GM18511 (cell line): ENCODE results near the gene CNNM2.
"Not testable (repeated sequence)": the region's sequence is repeated elsewhere in the genome, so short reads cannot be mapped to it uniquely, and the experiment has no call there.

ENCODE experiments used
- ATAC-seq: cut with Tn5 transposase; IDR thresholded peaks from one replicate; pipeline ENCODE4 v1.9.1; 2021; ENCODE audit warnings: mild to moderate bottlenecking, moderate library complexity; ENCODE audit not compliant: unreplicated experiment

Gene CNNM2

DNA sequence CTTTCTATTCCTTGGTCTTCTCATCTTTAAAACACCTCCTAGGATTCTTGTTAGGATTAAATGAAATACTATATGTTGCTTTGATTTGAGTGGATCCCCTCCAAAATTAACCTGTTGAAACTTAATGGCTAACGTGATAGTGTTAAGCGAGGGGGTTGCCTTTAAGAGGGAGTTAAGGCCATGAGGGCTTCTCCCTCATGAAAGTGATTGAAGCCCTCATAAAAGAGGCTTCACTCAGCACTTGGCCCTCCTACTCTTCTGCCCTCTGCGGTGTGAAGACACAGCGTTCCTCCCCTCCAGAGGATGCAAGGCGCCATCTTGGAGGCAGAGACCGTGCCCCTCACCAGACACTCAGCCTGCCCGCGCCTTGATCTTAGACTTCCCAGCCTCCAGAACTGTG lies 46.6 kb downstream of the CNNM2 start:
- ATAC-seq = no peak

DNA sequence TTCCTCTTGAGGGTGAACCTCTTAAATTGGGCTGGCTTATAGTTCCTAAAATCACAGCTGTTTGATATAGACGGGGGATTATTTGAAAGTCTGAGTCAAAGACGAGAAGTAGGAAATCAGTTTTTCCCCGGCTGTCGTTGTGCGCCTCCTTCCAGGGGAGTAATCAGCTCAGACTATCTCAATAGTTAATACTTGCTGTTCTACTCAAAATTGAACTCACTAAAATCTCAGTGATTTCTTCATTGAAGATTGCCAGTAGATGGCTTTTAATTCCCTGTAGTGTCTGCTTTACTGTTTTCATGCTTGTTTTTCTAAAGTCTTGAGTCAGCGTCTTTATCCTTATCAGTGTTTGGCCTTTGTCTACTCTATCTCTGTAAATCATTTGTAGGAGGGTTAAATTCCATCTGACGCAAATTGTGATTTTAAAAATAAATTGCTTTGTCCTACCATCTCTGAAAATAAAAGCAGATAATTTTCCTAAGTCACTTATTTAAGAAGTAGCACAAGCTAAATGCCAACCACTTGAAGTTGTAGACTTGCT lies 47.3 kb downstream of the CNNM2 start:
- ATAC-seq = no peak

DNA sequence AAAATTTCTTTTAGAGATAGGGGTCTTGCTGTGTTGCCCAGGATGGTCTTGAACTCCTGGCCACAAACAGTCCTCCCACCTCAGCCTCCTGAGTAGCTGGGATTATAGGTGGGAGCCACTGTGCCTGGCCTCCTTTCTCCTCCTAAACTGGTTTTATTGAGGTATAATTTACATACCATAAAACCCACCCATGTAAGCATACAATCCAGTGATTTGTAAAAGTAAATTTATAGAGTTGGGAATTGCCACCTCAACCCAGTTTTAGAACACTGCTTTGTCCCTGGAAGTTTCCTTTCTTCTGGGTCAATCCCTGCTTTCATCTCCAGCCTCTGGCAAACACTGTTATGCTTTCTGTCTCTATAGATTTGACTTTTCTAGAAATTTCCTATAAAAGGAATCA lies 49.0 kb downstream of the CNNM2 start:
- no peak for ATAC-seq

DNA sequence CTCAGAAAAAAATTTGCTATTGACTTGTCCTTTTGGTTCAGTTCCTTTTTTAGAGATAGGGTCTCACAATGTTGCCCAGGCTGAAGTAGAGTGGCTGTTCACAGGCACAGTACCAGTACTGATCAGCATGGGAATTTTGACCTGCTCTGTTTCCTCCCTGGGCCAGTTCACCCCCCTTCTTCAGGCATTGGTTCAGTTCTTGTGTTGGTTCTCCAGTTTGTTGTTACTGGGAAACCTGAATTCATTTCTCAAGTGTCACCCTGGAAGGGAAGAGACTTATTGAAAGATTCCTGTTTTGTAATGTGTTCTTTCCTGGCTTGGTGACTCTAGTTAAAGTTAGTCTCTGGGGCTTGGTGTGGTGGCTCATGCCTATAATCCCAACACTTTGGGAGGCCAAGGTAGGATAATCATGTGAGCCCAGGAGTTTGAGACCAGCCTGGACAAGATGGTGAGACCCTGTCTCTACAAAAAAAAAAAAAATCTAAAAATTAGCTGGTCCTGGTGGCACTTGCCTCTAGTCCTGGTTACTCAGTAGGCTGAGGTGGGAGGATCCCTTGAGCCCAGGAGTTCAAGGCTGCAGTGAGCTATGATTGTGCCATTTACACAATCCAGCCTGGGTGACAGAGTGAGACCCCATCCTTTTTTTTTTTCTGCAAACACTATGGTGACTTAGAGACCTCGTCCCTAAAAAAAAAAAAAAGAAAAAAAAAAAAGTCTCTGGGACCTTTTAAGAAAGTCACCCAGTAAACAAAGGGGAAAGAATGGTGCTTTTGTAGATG lies 52.7 kb downstream of the CNNM2 start:
- ATAC-seq = no peak

DNA sequence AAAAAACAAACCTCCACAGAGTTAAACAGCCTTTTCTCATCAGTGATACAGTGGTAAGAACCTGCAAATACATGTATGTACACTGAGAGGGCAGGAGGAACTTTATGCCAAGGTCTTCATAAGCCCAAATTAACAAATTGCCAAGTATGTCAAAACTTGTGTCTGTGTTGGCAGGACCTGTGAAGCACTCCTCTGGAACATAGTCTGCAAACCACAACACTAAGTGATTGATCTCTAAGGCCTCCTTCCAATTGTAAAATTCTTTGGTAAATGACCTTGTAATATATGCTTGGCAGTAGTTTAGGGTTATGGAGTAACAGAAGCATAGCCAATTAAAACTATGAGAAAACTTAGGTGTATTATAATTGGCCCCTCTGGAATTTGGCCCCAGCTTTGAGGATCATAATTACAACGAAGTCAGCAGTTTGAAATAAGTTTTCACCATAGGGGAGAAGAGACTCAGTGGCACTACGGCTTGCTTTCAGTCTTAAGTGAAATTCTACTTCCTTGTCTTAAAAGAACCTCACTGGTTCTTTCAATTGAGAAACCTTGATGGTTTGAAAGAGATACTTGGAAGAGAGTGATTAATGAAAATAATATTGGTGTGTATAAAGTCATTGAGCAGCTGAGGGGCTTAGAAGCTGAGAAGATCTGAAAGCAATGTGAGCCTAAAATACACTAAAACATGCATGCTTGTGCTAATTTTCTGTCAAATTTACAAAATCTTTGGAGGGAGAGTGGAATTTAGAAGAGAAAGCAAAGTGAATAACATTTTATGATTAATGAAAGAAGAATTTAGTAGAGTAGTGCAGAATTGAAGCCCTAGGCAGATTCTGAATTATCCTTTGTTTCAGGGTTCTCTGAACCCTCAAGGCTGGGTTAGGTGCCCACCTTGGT lies 57.6 kb downstream of the CNNM2 start:
- ATAC-seq = no peak

DNA sequence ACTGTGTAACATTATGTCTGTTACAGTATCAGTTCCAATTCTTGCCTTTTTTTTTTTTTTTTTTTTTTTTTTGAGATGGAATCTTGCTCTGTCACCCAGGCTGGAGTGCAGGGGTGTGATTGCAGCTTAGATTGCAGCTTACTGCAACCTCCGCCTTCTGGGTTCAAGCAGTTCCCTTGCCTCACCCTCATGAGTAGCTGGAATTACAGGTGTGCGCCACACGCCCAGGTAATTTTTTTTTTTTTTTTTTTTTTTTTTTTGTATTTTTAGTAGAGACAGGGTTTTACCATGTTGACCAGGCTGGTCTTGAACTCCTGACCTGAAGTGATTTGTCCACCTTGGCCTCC lies 58.3 kb downstream of the CNNM2 start:
- ATAC-seq = not testable (repeated sequence)

DNA sequence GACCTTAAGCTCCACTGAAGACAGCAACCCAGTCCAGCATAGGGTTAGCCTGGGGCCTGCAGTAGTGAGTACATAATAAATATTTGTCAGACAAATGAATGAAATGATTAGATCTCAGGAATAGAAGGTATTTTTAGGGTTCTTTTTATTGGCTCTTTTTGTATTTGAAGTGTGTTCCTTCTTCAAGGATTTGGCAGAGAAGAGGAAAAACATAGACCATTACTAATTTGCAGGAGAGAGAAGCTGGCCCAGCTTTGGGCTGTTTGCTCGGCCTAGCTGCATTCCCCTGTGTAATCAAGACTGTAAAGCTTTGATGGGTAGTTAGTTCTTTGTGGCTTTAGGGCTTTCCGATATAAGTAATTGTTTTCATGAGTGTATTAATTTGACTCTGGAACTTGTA lies 64.2 kb downstream of the CNNM2 start:
- ATAC-seq = no peak

DNA sequence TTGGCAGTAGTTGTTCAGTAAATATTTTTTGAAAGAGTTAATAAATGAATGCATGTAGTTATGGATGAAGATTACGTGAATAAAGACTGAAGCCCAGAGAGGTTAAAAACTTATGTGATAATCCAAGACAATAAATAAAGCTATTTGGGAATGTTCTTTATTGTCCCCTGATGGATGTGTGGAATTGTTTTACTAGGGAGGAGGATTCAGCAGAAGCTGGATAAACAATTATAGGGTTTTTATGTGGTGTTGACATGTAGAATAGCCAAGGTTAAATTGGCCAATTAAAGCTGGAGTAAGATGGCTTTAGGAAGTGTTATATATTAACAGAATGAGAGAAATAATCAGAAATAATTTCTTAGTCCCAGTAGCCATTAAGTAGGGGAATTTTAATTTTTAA lies 66.0 kb downstream of the CNNM2 start:
- ATAC-seq = no peak

DNA sequence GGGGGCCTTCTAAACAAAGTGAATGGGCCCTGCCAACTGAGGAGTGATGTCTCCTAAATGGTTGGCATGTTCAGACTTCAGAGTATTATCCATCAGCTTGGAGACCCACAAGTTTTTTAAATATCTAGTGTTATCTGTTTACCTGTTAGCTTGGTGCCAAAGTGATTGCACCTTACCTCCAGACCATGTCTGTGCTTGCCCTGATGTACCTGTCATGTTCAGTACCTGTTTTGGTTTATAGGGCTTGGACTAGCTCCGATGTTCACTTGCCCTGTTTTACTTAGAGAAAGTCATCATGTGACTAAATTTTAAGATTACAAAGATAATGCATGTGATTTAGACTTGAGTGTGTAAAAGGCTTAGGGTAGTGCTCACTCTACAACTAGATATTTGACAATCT lies 67.7 kb downstream of the CNNM2 start:
- no peak for ATAC-seq

DNA sequence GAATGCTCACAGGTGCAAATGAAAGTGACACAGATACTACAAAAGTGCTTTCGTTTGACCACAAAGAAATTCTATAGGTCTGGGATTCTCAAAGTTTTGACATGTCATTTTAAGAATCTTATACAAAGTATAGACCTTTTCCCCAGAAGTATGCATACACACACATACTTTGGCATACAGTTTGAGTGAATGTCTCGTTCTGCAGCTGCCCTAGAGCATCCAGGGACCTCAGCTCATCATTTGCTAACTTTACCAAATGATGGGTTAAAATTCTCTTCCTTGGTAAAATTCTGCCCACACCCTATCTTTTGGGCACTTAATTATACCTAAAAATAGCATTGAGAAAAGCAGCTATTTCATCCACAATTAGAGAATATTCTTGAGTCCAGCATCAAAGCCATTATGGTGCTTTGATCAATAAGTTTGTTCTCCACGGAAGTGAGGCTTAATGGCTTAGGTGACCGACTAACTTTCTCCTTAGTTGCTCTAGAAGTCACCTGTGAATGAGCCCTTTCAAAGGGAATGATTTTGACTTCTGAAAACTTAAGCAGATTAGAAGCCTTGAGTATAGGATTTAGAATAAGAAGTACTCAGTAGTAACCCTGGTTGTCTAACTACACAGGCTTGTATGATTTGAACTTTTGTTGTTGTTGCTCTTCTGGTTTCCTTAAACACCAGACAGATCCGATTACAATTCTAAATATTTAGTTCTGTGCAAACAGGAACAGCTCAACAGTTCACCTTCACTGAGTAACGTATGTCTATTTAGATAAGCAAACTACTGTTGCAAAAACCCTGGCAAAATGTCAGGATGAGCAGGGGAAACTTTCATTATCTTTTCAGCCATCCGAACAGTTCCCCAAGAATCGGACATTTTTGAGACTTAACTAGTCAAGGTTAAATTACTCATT lies 70.6 kb downstream of the CNNM2 start:
- ATAC-seq = no peak

DNA sequence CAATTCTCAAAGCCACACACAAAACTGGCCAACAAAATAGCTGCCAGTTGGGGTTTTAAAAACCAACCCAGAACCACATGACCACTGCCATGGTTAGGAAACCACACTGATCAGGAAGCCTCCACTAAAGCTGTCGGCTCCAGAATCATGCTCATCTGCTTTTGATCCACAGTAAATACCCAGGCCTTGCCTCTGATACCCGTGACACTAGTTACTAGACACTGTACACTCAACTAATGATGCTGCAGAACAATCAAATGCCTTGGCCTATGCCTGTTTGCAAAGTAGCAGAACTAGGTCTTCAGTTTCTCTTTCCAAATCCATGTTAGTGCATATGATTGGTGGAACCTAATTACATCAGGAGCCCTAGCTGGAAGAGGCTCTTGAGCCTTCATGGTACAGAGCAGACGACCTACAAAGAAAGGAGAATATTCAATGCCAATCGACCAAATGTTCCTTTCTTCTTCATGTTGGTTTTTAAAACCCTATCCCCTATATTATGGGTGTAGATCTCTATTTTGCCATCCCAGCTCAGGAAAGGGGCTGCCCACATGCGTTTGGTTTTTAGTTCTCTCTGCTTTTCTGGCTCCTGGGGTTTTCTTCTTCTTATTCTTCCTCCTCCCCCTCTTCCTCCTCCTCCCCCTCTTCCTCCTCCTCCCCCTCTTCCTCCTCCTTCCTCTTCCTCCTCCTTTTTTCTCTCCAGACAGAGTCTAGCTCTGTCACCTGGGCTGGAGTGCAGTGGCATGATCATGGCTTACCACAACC lies 76.6 kb downstream of the CNNM2 start:
- ATAC-seq = no peak

DNA sequence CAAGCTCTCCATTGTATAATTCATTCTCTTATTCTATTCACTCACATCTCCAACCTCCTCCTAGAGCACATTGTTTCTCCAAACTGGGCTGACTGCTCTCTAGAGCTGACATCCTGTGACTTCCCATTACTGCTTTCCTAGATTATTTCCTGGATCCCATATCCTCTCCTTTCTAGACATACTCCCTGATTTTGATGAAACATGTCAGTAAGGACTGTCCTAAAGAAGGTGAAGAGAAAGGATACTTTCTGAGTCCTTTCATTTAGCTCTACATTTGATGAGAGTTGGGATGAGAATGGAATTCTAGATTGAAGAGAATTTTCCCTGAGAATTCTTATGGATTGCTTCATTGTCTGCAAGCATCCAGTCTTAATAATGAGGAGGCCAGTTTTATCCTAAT lies 78.8 kb downstream of the CNNM2 start:
- no peak for ATAC-seq

DNA sequence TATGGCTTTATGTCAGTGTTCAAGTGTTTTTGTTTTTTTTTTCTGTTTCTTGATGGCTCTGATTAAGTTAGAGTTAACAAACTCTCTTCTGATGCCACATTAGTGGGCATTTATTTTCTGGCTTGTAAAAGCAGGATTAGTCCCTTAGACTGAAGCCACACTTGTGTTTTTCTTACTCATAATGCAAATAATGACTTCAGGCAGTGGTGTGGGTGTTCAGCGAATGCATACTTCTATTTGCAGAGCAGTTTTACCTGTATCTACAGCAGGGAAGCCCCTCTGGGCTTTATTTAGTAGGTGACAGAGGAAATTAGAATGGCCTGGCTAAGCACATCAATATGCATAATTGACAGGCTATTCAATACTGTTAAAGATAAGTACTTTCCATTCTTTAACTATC lies 79.9 kb downstream of the CNNM2 start:
- ATAC-seq = peak; percentile 57

DNA sequence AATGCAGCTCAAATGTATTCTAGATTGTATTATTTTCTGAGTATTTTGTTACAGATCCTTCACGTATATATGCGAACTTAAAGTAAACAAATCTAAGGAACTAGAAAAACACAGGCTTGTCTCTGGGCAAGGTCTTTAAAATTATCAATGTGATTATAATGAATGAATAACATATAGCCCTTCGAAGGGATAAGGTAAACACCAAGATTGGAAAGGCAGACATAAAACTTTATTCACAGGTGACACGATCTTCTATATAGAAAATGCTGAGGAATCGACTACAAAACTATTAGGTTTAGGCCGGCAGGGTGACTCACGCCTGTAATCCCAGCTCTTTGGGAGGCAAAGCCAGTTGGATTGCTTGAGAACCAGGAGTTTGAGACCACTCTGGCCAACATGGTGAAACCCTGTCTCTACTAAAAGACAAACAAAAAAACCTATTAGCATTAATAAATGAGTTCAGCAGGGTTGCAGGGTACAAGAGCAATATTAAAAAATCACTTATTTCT lies 80.4 kb downstream of the CNNM2 start:
- ATAC-seq = no peak

DNA sequence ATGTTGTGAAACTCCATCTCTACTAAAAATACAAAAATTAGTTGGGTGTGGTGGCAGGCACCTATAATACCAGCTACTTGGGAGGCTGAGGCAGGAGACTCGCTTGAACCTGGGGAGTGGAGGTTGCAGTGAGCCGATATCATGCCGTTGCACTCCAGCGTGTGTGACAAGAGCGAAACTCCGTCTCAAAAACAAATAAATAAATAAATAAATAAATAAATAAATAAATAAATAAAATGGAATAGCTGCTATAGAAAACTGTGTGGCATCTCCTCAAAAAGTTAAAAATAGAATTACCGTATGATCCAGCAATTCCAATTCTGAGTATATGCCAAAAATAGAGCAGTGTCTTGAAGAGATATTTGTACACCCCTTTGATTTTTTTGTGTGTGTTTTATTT lies 82.0 kb downstream of the CNNM2 start:
- ATAC-seq = not testable (repeated sequence)

DNA sequence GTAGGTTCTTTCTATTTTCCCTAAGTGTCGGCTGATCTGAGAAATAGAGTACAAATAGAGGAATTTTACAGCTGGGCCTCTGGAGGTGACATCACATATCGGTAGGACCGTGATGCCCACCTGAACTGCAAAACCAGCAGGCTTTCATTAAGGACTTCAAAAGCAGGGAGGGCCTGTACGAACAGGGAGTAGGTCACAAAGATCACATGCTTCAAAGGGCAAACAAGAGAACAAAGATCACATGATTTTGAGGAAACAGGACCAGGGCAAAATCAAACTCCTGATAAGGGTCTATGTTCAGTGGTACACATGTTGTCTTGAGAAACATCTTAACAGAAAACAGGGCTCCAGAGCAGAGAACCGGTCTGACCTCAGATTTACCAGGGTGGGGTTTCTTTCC lies 88.9 kb downstream of the CNNM2 start:
- no peak for ATAC-seq

DNA sequence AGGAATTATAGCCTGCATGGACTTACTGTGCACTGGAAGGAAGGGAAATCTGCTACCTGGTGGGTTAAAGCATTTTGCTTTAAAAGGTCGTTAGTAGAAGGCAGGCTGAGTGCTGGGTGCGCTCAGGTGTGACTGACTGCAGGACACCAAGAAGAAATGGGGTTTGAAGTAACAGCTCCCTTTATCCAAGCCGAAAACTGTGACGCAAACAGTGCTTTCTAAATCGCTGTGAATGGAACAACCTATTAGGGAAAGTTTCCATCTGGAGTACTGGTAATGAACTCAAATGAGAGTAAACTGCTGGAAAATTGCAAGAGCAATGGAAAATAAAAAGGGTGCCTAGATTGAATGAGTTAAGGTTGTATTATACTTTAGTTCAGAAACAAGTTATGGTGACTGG lies 95.3 kb downstream of the CNNM2 start:
- no peak for ATAC-seq

DNA sequence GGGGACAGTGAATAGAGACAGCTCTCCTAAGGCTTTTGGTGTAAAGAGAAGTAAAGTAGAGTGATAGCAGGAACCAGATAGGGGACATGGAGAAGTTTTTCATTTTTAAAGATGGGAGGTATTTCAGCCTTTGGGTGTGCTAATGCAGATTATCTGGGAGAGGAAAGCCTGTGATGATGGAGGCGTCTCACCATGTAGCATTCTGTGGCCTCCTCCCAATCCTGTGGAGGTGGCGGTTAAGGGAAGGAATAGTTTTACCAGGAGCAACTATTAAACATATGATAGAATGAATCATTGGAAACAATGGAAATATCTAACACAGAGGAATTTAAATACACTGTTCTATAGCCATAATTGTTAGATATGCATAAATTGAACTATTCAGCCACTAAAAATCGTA lies 101.3 kb downstream of the CNNM2 start:
- no peak for ATAC-seq

DNA sequence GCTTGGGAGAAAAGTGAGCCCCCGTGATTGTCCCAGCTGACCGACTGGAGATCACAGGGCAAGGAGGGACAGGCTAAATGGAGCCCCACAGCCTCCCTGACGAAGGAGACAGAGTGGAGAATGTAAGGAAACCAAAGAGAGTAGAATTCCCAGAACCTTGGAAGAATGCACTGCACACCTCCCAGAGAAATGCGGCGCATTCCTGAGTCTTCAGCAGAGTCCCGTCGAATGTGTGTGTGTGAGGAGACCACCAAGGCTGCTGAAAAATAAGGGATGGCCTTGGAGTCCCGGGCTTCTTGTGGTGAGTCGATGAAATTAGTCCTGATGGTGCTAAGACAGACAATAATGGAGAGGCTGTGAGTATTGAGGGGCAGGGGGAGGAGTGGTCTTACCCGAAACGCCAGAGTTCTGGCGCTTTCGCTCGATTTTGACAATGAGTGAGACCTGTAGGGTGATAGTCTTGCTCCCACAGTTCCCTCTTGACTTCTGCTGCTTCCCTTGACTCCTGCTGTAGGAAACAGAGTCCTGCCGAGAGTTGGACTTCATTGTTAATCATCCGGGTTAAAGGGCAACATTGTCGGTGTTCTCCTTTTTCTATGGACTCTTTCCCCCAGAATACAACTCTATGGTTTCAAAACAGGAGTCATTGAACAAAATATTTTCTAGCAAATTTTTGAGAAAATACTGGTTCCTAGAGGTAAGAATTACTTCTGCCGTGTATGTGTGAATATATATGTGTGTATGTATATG lies 103.2 kb downstream of the CNNM2 start:
- no peak for ATAC-seq
